Activated naive CD4-positive, alpha-beta T cell treated with anti-CD3 and anti-CD28 coated beads, Interleukin-2, amount 50 U/mL, for 16 hours (primary cell): ENCODE results near the gene RNGTT.

Experiments used
- DNase-seq: peaks from one replicate; pipeline ENCODE4 v3.0.0-alpha.2; 2020

The RNGTT gene

DNA sequence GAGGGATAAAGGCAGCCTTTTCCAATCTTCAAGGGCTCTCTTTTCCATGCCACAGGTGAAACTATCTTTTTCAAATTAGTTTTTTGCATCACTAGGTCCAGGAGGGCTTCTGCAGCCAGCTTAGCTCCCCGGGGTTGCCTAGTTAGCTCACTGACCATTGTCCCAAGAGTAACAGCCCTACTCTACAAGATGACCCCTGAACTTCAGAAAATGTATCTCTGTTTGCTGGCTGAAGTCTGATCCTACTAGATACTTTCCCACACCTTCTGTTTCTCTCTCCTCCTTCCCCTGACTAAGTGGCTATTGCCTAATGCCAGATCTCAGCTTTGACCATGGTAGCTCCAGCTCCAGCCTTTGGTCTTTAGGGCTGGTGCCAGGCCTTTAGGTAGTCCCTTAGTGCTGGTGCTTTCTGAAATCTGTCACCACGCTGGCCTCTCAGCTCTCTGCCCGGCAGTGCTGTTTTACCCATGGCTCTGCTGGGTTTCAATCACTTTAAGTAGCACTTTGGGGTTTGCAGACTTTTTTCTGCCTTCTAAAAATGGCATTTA lies 255.1 kb downstream of the RNGTT start:
- DNase-seq, result no peak

DNA sequence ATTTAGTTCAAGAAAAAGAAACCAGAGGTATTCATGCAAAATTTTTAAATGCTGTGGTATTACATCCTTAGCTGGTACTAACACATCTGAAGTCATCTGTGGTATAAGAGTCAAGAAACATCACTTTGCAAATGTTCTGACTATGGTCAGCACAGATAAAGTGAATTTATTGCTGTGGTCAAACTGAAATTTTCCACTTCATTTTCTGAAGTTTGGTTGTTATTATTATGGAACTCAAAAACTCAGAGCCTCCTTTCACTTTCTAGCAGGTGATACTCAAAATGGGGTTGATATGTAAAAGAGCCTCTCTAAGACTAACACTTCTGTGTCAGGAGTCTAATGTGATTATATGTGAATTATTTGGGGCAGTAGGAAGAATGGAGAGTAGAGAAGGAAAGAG lies 257.8 kb downstream of the RNGTT start:
- DNase-seq, result no peak

DNA sequence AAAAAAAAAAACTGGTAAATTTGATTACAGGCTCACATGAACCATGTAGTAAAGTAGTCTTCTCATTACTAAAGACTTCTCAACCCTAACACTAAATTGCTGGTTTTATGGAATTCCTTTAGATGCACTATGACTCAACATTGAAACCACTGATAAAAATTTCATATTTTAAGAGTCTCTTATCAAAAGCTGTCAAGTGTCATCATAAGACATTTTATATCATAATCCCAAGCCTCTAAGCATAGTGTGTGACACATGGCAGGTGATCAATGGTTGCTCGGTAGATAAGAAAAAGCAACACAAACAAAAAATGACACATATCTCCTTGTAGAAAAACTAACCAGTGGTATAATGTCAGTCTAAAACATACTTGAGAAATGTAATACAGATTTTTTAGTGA lies 258.4 kb downstream of the RNGTT start:
- no peak for DNase-seq

DNA sequence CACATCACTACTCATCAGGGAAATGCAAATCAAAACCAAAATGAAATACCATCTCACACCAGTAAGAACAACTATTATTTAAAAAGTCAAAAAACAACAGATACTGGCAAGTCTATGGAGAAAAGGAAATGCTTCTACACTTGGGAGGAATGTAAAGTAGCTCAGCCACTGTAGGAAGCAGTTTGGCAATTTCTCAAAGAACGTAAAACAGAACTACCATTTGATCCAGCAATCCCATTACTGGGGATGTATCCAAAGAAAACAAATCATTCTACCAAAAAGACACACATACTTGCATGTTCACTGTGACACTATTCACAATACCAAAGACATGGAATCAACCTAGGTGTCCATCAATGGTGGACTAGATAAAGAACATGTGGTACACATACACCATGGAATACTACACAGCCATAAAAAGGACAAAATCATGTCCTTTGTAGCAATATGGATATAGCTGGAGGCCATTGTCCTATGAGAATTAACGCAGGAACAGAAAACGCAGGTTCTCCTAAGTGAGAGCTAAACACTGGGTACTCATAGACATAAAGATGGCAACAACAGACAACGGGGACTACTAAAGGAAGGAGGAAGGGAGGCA lies 260.4 kb downstream of the RNGTT start:
- DNase-seq, result no peak

DNA sequence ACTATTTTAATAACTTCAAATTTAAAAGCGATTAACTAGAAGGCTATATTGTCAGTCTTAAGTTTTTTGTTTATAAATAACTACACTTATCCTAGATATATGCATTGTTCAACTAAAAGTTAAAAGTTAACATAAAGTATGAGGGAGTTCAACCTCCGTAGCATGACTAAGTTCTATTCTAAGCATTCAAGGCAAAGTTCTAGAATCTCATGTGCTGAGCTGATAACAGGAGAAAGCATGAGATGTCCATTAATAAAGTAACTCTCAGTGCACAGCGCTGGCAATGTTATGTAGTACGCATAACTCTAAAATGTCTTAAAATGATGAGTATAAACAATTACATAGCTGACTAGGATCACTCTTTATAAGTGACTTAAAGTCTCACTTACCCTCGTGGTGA lies 264.8 kb downstream of the RNGTT start:
- DNase-seq, result no peak

DNA sequence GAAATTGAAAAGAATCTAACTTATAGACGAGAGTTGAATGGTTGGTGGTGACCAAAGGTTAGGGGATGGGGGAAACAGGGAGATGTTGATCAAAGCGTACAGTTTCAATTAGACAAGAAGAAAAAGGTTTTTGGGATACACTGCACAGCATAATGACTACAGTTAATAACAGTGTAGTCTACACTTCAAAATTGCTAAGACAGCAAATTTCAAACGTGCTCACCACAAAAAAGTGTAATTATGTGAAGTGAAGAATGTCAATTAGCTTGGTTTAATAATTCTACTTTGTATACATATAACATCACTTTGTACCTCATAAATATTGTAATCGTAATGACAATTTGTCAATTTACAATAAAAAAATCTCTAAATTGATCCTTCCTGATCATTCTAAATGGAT lies 267.5 kb downstream of the RNGTT start:
- DNase-seq, result no peak

DNA sequence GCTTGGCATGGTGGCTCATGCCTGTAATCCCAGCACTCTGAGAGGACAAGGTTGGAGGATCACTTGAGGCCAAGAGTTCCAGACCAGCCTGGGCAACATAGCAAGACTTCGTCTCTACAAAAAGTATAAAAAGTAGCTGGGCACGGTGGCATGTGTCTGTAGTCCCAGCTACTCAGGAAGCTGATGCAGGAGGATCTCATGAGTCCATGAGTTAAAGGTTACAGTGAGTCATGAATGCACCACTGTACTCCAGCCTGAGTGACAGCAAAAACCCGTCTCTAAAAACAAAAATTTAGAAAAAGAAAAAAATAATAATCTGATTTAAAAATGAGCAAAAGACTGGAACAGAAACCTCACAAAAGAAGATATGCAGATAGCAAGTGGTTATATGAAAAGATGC lies 279.7 kb downstream of the RNGTT start:
- no peak for DNase-seq

DNA sequence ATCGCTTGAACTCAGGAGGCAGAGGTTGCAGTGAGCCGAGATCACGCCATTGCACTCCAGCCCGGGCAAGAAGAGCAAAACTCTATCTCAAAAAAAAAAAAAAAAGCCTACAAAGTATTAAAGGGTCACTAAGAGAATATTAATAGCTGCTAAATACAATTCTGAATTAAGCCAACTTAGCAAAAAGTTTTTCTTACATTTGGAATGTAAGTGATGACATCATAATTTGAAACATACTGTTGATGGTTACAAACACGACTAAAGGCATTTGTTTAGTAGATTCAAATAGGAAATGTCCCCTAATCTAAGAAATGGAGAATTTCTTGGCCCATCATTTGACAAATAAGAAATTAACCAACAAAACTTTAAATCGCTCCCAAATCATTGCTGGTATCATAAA lies 282.8 kb downstream of the RNGTT start:
- DNase-seq, result no peak

DNA sequence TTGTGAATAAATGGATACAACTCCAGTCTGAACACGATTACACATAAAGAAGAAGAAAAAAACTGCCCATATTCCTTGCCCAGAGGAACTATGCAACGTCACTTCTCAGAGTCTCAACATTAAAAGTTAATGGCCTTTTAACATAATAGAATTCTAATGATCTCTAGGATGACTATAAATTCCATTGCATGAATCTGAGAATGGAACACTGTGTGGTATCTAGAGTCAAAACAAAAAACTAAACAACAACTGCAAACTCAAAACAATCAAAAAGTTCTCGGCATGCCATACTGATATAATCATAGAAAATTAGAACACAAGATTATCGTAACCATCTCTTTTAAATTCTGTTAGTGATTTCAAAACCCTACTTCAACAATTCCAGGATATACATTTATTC lies 283.6 kb downstream of the RNGTT start:
- DNase-seq, result no peak

DNA sequence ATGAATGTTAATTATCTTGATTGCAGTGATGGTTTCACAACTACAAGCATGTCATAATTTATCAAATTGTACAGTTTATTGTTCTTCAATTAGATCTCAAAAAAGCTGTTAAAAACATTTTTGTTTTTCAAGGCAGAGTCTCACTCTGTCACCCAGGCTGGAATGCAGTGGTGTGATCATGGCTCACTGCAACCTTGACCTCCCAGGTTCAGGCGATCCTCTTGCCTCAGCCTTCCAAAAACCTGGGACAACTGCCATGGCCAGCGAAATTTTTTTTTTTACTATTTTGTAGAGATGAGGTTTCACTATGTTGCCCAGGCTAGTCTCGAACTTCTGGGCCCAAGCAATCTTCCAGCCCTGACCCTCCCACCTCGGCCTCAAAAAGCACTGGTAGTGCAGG lies 286.1 kb downstream of the RNGTT start:
- no peak for DNase-seq

DNA sequence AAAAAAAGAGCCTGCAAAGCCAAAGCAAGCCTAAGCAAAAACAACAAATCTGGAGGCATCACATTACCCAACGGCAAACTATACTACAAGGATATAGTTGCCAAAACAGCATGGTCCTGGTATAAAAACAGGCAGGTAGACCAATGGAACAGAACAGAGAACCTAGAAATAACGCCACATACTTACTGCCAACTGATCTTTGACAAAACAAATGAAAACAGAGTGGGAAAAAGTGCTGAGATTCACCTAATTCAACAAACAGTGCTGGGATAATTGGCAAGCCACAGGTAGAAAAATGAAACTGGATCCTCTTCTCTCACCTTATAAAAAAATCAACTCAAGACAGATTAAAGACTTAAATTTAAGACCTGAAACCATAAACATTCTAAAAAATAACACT lies 291.8 kb downstream of the RNGTT start:
- DNase-seq, result no peak

DNA sequence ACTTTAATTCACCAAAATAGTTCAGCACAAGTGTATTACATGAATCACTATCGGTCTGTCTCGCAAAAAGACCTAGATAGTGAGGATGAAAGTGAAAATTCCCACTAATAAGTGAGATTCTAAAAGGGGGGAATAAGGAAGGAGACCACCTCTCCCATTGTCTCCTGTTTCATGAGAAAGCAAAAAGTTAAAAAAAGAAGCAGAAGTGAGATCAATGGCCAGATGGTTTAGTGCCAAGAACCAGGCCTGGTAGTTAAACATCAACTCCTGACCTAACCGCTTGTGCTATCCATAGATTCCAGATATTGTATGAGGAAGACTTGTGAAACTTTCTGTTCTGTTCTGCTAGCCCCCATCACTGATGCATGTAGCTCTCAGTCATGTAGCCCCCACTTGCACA lies 293.0 kb downstream of the RNGTT start:
- DNase-seq, result no peak

DNA sequence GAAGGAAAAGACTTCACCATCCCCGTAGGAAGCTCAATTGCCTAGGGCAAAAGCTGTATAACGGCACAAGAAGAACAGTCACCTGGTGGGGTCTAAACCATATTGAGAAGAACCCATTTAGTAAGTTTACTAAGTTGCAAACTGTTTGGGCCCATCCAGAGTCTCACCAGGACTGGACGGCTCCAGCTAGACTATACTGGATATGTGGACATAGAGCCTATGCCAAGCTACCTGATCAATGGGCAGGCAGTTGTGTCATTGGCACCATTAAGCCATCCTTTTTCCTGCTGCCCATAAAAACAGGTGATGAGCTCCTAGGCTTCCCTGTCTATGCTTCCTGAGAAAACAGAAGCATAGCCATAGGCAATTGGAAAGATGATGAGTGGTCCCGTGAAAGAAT lies 293.9 kb downstream of the RNGTT start:
- no peak for DNase-seq

DNA sequence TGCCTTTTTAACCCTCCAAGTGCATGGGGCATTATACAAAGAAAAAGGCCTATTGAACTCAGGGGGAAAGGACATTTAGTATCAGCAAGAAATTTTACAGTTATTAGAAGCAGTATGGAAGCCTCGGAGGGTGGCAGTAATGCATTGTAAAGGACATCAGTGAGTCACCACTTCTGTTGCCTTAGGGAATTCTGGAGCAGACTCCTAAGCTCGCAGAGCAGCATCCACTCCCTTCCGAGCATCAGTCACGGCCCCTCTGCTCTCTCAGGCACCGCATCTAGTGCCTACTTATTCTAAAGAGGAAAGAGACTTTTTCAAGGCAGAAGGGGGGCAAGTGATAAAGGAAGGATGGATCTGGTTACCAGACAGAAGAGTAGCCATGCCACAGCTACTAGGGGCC lies 296.5 kb downstream of the RNGTT start:
- no peak for DNase-seq

DNA sequence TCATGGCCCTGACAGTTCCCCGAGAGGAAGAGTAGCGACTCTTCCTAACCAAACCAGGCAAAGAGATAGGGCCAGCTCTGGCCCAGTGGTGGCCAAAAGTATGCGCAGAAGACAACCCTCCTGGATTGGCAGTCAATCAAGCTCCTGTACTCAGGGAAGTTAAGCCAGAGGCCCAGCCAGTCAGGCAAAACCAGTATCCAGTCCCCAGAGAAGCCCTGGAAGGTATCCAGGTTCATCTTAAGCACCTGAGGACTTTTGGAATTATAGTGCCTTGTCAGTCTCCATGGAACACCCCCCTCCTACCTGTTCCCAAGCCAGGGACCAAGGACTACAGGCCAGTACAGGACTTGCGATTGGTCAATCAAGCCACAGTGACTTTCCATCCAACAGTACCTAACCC lies 298.3 kb downstream of the RNGTT start:
- no peak for DNase-seq

DNA sequence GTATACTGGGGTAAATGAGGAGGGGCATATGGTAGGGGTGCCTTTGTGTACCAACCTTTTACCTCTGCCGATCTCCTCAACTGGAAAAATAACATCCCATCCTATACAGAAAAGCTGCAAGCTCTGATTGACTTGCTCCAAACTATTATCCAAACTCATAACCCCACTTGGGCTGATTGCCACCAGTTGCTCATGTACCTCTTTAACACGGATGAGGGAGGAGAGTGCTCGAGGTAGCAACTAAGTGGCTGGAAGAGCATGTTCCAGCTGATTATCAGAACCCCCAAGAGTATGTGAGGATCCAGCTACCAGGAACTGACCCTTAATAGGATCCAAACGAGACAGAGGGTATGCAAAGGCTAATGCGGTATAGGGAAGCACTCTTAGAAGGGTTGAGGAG lies 299.6 kb downstream of the RNGTT start:
- DNase-seq, result no peak

DNA sequence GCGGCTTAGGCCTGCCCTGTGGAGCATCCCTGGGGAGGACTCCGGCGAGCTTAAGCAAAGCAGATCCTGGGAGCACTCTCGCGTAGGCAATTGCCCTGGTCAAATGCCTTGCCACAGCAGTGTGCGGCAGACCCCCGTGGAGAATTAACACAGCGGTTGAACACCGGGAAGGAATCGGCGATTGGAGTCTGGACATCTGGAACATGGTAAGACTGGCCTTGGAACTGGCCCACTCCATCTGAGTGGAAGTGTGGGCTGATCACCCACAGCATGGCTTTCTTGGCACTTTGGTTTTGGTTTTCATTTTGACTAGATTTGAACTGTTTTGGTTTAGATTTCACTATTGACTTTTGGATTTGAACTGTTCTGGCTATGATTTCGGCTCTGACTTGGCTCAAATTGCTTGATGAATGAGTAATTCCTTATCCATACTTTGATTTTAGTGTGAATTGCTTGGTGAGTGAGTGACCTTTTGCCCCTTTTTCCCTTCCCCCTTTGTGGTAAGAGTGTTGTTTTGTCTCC lies 300.7 kb downstream of the RNGTT start:
- DNase-seq, result no peak

DNA sequence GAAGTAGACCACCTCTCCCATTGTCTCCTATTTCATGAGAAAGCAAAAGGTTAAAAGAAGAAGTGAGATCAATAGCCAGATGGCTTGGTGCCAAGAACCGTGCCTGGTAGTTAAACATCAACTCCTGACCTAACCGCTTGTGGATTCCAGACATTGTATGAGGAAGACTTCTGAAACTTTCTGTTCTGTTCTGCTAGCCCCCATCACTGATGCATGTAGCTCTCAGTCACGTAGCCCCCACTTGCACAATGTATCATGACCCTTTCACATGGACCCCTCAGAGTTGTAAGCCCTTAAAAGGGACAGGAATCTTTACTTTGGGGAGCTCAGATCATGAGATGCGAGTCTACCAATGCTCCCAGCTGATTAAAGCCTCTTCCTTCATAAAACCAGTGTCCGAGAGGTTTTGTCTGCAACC lies 301.2 kb downstream of the RNGTT start:
- no peak for DNase-seq

DNA sequence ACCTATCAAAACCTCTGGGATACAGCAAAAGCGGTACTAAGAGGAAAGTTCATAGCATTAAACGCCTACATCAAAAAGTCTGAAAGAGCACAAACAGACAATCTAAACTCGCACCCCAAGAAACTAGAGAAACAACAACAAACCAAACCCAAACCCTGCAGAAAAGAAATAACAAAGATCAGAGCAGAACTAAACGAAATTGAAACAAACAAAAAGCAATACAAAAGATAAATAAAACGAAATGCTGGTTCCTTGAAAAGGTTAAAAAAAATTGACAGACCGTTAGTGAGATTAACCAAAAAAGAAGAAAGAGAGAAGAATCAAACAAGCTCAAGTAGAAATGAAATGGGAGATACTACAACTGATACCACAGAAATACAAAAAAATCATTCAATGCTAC lies 302.3 kb downstream of the RNGTT start:
- no peak for DNase-seq

DNA sequence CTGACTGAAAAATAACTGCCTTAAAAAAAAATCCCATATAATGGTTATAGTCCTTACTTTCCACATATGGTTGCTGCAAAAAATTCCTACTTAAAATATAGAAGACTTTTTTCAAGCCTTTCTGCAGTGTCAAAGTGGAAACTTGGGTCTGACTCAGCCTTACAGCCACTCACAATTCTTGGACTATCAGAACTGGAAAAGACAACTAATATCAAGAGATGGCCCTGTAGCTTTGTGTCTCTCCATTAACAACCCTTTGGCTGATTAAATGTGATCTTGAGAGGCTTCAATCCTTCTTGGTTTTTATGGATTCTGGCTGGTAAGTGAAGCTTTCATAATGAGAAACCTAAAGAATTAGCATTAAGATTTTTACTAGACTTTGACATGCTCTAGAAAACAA lies 307.8 kb downstream of the RNGTT start:
- DNase-seq, result no peak

DNA sequence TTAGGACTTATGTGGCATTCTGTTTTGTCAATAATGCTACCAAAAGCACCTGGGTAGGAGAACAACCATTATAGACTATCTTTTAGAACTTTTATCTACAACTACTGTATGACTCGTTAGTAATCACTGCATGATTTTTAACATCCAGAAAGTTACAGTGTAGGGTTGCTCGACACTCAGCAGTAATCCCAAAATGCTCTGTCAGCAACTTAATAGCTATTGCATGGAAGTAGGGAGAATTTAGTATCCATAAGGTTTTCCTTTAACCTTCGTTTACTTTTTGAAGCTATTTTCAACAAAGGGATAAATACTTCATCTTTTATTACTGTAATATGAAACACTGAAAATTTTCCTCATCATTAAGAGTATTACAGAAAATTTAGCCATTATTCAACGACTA lies 309.5 kb downstream of the RNGTT start:
- DNase-seq, result no peak

DNA sequence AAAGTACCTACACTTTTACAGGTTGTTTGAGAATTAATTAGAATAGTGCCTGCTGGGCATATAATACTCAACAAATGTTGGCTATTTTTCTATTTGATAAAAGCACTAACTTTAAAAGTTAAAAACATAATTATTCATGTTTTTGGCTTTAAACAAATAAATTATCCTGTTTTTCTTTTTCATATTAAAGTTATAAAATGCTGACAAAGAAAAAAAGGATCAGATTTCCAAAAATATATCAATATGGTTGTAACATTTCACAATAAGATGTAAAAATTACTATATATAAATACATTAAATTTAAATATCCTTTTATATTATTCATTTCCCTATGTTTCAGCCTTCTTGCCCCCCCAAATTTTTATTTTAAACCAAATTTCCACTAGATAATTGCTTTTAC lies 312.0 kb downstream of the RNGTT start:
- DNase-seq, result no peak

DNA sequence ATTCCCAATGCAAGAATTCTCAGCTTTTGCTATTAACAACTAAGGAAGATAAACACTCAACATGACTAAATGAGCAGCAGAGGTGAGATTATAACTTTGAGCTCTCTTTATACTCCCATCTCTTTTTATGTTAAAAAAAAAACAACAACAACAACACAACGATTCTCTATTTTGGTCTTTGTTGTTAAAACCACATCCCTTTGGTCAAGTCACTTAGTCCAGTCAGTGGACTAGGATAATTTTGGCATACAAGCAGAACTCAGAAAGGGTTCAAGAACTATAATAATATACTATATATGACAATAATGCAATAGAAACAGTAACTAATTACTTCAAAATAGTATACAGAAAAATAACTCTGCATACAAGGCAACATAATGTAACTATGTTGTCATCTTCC lies 312.4 kb downstream of the RNGTT start:
- no peak for DNase-seq

DNA sequence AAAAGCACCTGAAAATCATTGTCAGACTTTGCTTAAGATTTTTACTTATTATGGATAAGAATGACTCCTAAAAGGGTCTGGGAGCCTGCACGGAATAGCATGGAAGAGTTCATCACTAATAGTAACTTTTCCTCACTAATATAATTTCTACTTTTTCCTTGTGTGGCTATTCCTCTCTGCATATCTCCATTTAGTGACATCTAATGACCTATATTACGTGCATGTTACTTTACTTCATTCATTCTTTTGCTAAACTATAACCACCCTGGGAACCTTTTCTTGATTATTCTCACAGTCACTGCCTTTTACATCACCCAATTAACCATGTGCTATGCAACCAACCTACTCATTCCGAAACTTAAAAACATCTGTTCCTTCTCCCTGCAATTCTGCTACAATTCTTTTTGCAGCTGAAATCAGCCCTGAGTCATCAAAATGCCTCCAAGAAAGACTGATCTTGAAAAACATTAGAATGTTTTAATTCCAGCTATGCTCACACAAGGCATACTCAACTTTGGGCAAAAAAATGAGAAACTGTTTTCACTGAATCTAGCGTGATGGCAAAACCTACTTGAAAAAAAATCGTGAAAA lies 313.3 kb downstream of the RNGTT start:
- DNase-seq, result no peak
